ENCODE results near the gene INSL3.

Gene INSL3

DNA sequence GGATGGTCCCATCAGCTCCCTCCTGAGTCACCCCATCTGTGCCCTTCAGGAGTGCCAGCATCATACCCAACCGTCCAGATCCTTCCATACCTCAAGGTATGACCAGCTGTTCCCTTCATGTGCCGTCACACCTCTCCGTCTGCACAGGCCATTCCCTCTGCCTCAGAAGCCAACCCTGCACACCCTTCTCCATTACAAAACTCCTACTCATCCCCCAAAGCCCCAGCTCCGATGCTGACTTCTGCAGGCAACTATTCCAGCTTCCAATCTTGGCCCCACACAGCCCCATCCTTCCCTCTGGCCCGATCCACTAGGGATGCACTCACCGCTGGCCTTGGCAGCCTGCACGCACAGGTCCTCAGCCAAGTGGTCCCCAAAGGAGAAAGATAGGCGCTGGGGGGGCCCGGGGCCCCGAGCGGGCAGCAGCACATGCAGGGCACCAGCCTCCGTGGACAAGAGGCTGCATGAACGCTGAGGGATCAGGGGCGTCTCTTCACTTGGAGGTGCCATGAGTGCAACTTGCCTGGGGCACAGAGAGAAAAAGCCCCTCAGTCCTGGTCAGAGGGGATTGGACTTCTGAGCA is 22.7 kb upstream of the INSL3 start:
- no peak for DNase-seq

DNA sequence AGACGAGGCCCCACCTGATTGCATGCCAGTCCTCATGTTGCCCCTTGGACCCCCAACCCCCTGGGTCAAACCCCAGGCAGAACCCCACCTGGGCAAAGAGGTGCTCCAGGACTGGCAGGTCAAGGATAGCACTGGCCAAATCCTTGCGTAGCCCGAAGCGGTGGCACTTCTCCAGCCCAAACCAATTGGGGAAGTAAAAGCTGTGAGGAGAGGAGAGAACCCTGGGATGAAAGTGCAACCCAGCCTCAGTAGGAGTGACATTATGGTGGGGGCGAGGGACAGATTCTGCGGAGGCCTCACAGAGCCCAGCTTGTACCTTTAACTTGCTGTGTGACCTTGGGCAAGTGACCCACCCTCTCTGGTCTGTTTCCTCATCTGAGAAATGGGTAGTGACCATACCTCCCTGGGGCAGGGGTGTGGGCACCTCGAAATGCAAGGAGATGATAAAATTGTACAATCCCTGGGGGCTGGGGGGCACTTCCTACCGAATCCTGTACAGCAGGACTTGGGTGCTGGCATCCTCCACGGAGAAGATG is 22.0 kb upstream of the INSL3 start:
- DNase-seq: no peak

- no peak for DNase-seq
Measured at GRCh38 chr19:17842663-17843291, 21.5 kb upstream of the INSL3 start.

- peak; percentile 71 for DNase-seq
Measured at GRCh38 chr19:17841810-17842662, 20.7 kb upstream of the INSL3 start.

GRCh38 chr19:17841371-17841809 is 20.1 kb upstream of the INSL3 start:
- DNase-seq: no peak

DNA sequence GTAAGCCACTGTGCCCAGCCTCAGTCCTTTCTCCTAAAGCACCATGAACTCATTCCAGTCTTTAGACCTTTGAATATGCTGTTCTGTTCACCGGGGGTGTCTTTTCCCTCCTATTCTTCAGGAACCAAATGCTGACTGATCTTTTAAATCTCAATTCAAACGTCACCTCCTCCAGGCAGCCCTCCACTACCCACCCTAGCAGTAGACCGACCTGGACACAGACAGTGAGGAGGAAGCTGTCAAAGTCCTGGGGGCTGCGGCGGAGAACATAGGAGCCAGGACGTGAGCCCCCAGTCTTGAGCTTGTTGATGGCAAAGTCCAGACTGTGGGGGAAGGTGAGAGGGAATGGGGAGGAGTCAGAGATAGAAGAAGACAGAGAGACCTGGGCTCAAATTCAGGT is 18.7 kb upstream of the INSL3 start:
- no peak for DNase-seq

DNA sequence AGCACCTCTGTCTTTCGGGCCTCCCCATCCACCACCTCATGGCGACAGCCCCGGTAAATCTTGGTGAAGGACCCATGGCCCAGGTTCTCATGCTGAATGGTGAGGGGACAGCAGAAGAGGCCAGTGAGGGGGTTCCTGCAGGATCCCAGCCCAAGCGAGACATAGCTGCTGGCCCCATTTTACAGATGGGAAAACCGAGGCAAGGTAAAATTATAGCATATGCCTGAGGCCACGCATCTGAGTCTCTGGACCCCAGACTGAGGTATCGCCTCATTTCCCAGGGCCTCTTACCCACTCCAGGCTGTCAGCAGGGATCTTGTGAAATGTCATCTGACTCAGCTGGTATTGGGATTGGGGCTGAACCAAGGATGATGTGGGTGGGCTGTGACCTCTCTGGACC is 16.7 kb upstream of the INSL3 start:
- no peak for DNase-seq

DNA sequence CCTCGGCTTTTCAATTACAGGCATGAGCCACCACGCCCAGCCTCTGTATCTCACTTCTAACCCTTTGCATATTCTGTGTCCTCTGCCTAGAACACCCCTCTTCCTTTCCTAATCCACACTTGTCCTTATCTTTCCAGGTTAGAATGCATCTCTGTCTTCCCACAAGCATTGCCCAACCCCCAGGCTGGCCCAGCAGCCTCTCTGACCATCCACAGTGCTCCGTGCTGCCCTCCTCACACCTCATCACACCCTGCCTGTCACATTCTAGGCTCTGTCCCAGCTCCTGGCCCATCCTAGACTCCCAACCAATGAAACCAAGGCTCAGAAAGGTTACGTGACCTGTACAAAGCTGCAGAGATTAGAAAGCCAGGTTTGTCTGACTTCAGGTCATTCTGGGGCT is 15.2 kb upstream of the INSL3 start:
- no peak for DNase-seq

DNA sequence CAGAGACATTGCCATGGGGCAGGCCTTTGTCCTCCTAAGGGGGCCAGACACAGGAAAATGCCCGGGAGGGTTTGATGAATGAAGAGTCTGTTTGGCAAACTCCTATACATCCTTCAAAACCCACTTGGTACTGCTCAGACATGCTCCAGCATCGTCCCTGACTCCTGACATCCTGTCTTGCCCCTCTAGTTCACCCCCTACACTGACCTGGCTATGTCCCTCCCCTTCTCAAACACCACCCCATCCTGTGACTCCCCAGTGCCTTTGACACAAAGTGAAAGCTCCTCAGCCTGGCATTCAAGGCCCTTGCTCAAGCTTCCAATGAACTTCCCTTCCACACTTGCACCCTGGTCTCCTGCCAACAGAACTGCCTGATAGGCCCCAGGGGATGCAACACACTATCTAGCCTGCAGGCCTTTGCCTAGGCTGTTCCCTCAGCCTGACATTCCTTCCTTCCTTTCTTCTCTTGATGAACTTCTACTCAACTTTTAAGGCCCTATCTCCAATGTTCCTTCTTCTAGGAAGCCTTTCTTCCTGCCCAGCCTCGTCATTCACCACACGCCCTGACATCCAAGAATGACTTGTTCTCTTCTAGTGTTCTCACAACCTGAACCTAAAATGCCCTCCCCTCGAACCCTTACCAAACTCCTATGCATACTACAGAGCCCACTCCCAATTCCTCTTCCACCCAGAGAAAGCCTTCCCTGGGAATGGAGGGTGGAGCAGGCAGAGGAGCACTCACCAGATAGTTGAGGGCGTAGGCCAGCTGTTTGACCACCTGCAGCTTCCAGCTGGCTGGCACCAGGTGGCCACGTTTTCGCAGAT is 14.1 kb upstream of the INSL3 start:
- DNase-seq: no peak

DNA sequence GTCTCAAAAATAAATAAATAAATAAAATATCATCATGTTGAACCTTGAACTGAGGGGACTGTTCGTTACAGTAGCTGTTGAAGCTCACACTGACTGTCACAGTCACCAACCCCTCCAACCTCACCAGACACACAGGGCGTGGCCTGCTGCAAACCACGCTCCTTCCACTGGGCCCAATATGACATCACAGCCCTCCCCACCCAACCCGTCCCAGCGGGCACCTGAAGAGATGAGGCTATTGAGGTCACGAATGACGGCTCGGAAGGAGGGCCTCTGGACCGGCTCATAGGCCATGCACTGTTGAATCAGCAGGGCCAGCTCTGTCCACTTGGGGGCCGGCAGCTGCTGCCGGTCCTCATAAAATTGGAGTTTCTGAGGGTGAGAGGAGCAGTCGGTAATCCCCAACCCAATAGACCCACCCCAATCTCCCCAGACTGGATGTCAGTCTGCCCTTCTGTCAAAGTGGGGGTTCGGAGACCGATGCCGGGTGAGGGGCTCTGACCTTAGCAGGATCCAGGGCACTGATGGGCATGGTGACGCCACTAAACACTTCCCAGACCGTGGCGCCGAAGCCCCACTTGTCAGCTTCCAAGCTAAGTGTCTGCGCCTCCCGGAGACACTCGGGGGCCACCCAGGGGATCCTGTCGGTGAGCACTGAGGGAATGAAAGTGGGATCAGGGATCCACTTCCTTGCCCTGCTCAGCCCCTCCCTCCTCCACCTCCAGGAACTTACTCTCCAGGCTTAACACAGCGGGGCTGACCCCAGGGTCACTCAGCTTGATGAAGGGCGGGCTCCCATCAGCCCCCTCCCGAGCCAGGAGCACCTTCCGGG is 13.2 kb upstream of the INSL3 start:
- peak; percentile 28 for DNase-seq

- DNase-seq: no peak
Measured at GRCh38 chr19:17832443-17833208, 11.3 kb upstream of the INSL3 start.

DNA sequence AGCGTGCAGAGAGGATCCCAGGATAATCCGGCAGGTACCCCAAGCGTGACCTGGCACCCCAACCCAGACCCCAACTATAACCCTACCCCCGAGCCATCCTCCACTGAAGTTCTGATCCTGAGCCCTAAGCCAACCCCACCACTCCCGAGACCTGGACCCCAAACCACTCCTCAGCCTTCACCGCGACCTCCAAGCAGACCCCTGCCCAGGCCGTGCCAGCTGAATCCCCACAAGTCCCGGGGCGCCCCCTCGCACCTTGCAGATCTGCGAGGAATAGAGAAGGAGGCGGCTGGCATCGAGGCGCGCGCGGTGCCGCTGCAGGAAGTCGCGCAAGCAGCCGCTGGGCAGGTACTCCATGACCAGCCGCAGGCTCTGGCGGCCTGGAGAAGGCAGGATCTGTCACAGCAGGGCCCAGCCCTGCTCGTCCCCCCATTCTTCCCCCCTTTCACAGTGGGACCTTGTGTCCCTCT is 10.1 kb upstream of the INSL3 start:
- no peak for DNase-seq

GRCh38 chr19:17830567-17831418 is 9.5 kb upstream of the INSL3 start:
- DNase-seq: peak; percentile 60

DNA sequence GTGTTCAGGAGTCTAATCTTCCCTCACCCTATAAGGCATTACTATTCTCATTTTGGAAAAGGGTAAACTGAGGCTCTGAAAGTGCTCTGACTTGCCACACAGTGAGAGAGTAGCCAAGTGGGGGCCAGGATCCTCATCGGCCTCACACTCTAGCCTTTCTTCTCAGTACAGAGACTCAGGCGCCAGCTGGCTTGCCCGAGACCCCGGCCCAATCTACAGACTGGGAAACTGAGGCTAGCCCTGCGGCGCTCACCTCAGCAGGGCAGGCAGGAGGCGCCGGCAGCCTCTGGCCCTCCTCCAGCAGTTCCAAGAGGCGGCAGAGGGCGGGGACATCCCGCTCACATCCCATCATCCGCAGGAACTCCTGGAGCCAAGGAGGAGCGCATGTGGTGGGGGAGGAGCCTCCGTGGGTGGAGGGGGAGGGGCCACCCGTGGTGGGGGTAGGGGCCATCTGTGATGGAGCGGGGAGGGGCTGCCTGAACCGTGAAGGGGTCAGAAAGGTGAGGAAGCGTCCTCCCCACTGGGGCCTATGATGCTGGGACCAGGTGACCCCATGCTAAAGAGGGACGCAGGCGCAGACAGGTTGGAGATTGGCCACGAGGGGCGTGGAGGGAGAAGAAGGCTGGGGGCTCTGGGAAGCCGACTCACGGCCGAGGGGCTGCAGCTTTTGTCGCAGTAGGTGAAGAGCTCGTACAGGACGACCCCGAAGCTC is 8.7 kb upstream of the INSL3 start:
- no peak for DNase-seq

- no peak for DNase-seq
Measured at GRCh38 chr19:17826508-17827056, 5.3 kb upstream of the INSL3 start.

DNA sequence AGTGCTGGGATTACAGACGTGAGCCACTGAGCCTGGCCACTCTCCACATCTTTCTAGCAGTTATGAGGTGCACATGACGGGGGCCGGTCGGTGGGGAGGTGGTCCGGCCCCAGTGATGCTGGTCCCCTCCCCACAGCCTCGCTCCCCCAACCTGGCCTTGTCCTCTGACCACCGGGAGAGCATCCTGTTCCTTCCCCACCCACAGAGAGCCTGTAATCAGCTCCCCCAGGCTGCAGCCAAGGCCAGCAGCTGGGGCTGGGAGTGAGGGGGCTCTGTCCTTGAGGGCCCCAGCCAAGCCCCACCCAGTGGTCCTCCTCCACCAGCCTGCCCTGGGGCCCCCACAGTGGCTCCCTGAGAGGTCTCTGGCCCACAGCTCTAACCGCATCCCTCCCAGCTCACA is 3.0 kb upstream of the INSL3 start:
- DNase-seq: no peak

DNA sequence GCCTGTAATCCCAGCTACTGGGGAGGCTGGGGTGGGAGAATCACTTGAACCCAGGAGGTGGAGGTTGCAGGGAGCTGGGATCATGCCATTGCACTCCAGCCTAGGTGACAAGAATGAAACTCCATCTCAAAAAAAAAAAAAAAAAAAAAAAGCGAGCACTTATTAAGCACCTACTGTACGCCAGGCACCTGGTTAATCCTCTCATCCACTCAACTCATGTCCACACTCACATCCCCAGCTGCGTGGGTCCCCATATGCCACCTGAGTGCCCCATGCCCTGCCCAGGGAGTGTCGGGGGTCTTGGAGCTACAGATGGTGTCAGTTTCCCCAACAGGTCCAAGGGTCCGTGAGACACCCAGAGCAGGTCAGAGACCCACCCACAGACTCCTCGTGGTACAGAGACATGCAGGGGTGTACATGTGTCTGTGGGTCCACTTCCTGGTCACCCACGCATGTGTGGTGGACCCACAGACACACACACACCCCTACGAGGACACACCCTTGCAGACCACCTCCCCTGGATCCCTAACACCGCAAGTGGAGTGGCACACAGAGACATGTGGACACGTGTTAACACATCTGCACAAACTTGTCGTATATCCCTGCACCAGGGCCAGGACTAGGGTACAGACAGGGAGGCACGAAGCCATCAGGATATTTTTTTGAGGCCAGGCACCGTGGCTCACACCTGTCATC is 3.5 kb downstream of the INSL3 start:
- no peak for DNase-seq

- DNase-seq: no peak
Measured at GRCh38 chr19:17812099-17812498, 9.2 kb downstream of the INSL3 start.
